HEK293 (cell line): ENCODE results near the gene SLC7A4.

Experiments
- CTCF ChIA-PET: fragments of 350-600 bp; formaldehyde crosslinking; extraction: SDS; loops from one replicate; lab custom pipeline; 2021; ENCODE audit warnings: antibody characterized with exemption; lab: Yijun Ruan, JAX
- POLR2A ChIA-PET: fragments of 300-600 bp; formaldehyde crosslinking; extraction: SDS; loops from one replicate; lab custom pipeline; 2020; ENCODE audit warnings: antibody characterized with exemption, inconsistent platforms; lab: Yijun Ruan, JAX
- H3K27ac ChIP-seq: fragments of 200-500 bp; sonication (Bioruptor generic); 2 replicates; pipeline ENCODE4 v1.5.1; 2014; ENCODE audit warnings: low read depth, low read length, control low read depth, inconsistent platforms; ENCODE audit errors: extremely low read depth
- H3K36me3 ChIP-seq, 2 experiments: fragments of 200-500 bp in 1 of 2; sonication (Bioruptor generic) in 1 of 2; 1 replicate in 1 of 2; 2 replicates in 1 of 2; pipeline ENCODE4 v1.5.1; 2014 to 2017; ENCODE audit warnings: inconsistent platforms in 2 of 2, low read length in 2 of 2; ENCODE audit not compliant: control insufficient read depth in 2 of 2, insufficient read depth in 1 of 2
- H3K4me1 ChIP-seq: fragments of 200-500 bp; sonication (Bioruptor generic); 2 replicates; pipeline ENCODE4 v1.5.1; 2014; ENCODE audit warnings: mild to moderate bottlenecking, low read length, inconsistent platforms; ENCODE audit not compliant: control insufficient read depth, insufficient read depth
- H3K4me3 ChIP-seq: 2 replicates; pipeline ENCODE4 v1.5.1; 2011; ENCODE audit warnings: low read depth, mild to moderate bottlenecking, control low read depth, low read length, moderate library complexity
- H3K9me3 ChIP-seq: fragments of 200-500 bp; sonication (Bioruptor generic); 2 replicates; pipeline ENCODE4 v1.5.1; 2014; ENCODE audit warnings: low read depth, low read length, inconsistent platforms; ENCODE audit not compliant: control insufficient read depth, insufficient read depth
- BCL11B ChIP-seq: fragments of 450-650 bp; formaldehyde crosslinking; IDR thresholded peaks from 2 replicates; pipeline ENCODE4 v1.5.1; 2016; ENCODE audit warnings: low read depth, missing biosample characterization, missing genetic modification characterization
- HOXC10 ChIP-seq: sonication (generic); formaldehyde crosslinking; IDR thresholded peaks from 2 replicates; pipeline ENCODE4 v1.8.1; 2023; ENCODE audit warnings: mild to moderate bottlenecking, missing genetic modification reagents
- MZF1 ChIP-seq: fragments of 450-650 bp; formaldehyde crosslinking; IDR thresholded peaks from 2 replicates; pipeline ENCODE4 v1.5.1; 2017; ENCODE audit warnings: missing biosample characterization, missing genetic modification characterization, borderline replicate concordance
- SCRT2 ChIP-seq: fragments of 450-650 bp; formaldehyde crosslinking; IDR thresholded peaks from 2 replicates; pipeline ENCODE4 v1.5.1; 2016; ENCODE audit warnings: missing biosample characterization, missing genetic modification characterization
- SP2 ChIP-seq: fragments of 450-650 bp; formaldehyde crosslinking; IDR thresholded peaks from 2 replicates; pipeline ENCODE4 v1.5.1; 2016; ENCODE audit warnings: missing biosample characterization, missing genetic modification characterization
- TSHZ1 ChIP-seq: fragments of 450-650 bp; formaldehyde crosslinking; IDR thresholded peaks from 2 replicates; pipeline ENCODE4 v1.5.1; 2016; ENCODE audit warnings: missing biosample characterization, missing genetic modification characterization, borderline replicate concordance
- ZNF114 ChIP-seq: fragments of 450-650 bp; formaldehyde crosslinking; IDR thresholded peaks from 2 replicates; pipeline ENCODE4 v1.5.0; 2017; ENCODE audit warnings: missing biosample characterization, missing genetic modification characterization
- ZNF133 ChIP-seq: fragments of 450-650 bp; formaldehyde crosslinking; IDR thresholded peaks from 2 replicates; pipeline ENCODE4 v1.5.1; 2016; ENCODE audit warnings: missing biosample characterization, missing genetic modification characterization
- ZNF24 ChIP-seq: fragments of 450-650 bp; formaldehyde crosslinking; IDR thresholded peaks from 2 replicates; pipeline ENCODE4 v1.5.1; 2016; ENCODE audit warnings: missing biosample characterization, missing genetic modification characterization
- ZNF341 ChIP-seq: fragments of 450-650 bp; formaldehyde crosslinking; IDR thresholded peaks from 2 replicates; pipeline ENCODE4; 2016; ENCODE audit warnings: low read depth, missing biosample characterization, missing genetic modification characterization
- ZNF350 ChIP-seq: fragments of 450-650 bp; formaldehyde crosslinking; IDR thresholded peaks from 2 replicates; pipeline ENCODE4 v1.5.0; 2017; ENCODE audit warnings: missing biosample characterization, mild to moderate bottlenecking, missing genetic modification characterization
- ZNF473 ChIP-seq: fragments of 450-650 bp; formaldehyde crosslinking; IDR thresholded peaks from 2 replicates; pipeline ENCODE4 v1.5.1; 2017; ENCODE audit warnings: missing biosample characterization, missing genetic modification characterization
- ZNF48 ChIP-seq: fragments of 450-650 bp; formaldehyde crosslinking; IDR thresholded peaks from 2 replicates; pipeline ENCODE4 v1.5.1; 2016; ENCODE audit warnings: missing biosample characterization, missing genetic modification characterization
- ZNF529 ChIP-seq: fragments of 450-650 bp; formaldehyde crosslinking; IDR thresholded peaks from 2 replicates; pipeline ENCODE4 v1.5.1; 2017; ENCODE audit warnings: missing genetic modification characterization, missing biosample characterization; ENCODE audit not compliant: insufficient replicate concordance
- ZNF544 ChIP-seq: fragments of 450-650 bp; formaldehyde crosslinking; IDR thresholded peaks from 2 replicates; pipeline ENCODE4 v1.5.0; 2017; ENCODE audit warnings: missing biosample characterization, missing genetic modification characterization
- ZNF561 ChIP-seq: fragments of 450-650 bp; IDR thresholded peaks from 2 replicates; pipeline ENCODE4 v1.5.1; 2018; ENCODE audit warnings: missing biosample characterization, missing genetic modification characterization, borderline replicate concordance
- ZNF580 ChIP-seq: fragments of 450-650 bp; formaldehyde crosslinking; IDR thresholded peaks from 2 replicates; pipeline ENCODE4 v1.5.1; 2016; ENCODE audit warnings: missing biosample characterization, missing genetic modification characterization
- ZNF585B ChIP-seq: fragments of 450-650 bp; formaldehyde crosslinking; IDR thresholded peaks from 2 replicates; pipeline ENCODE4 v1.5.1; 2016; ENCODE audit warnings: missing biosample characterization, missing genetic modification characterization
- ZSCAN23 ChIP-seq: fragments of 450-650 bp; formaldehyde crosslinking; IDR thresholded peaks from 2 replicates; pipeline ENCODE4 v1.5.1; 2016; ENCODE audit warnings: missing biosample characterization, missing genetic modification characterization
- ZSCAN30 ChIP-seq: fragments of 450-650 bp; IDR thresholded peaks from 2 replicates; pipeline ENCODE4 v1.5.1; 2018; ENCODE audit warnings: missing biosample characterization, mild to moderate bottlenecking, missing genetic modification characterization, moderate library complexity
- TF ChIP-seq, protein P1 (sequence below): fragments of 450-650 bp; formaldehyde crosslinking; IDR thresholded peaks from 2 replicates; pipeline ENCODE4 v1.5.0; 2017; ENCODE audit warnings: missing biosample characterization, missing genetic modification characterization, borderline replicate concordance
- TF ChIP-seq, protein P2 (sequence below): sonication (generic); formaldehyde crosslinking; IDR thresholded peaks from 2 replicates; pipeline ENCODE4 v1.8.1; 2022; ENCODE audit warnings: mild to moderate bottlenecking, moderate library complexity, missing genetic modification reagents
- TF ChIP-seq, protein P3 (sequence below): fragments of 450-650 bp; formaldehyde crosslinking; IDR thresholded peaks from 2 replicates; pipeline ENCODE4 v1.5.1; 2016; ENCODE audit warnings: missing biosample characterization, missing genetic modification characterization
- TF ChIP-seq, protein P4 (sequence below): fragments of 450-650 bp; formaldehyde crosslinking; IDR thresholded peaks from 2 replicates; pipeline ENCODE4 v1.5.1; 2016; ENCODE audit warnings: missing biosample characterization, missing genetic modification characterization

The SLC7A4 gene

GRCh38 chr22:21047730-21048129 is 15.4 kb upstream of the SLC7A4 start:
- CTCF ChIA-PET = interaction anchor here (0.9 kb wide), 1 partner anchor 9 kb away, joined by 4 read pairs; no protein-coding TSS in a partner anchor
- POLR2A ChIA-PET = no interaction called here
- H3K4me1 ChIP-seq = no peaks in the 10 kb centered on the region; the same call in 1 of the 2 replicates

GRCh38 chr22:21047035-21047661 is 14.8 kb upstream of the SLC7A4 start:
- no peak overlapping the region for H3K27ac ChIP-seq
- no peaks in the 10 kb centered on the region for H3K9me3 ChIP-seq
- H3K4me3 ChIP-seq = no peak overlapping the region
- H3K36me3 ChIP-seq = no peaks in the 10 kb centered on the region
- no peaks in the 10 kb centered on the region; the same call in 1 of the 2 replicates for H3K4me1 ChIP-seq
- ChIA-PET POLR2A (no interaction called here), CTCF (interaction anchor here (0.6 kb wide), 1 partner anchor 65 kb away, joined by 4 read pairs; the partner anchor contains the start of gene LZTR1)
- no peak for TF ChIP-seq ZNF48 (tag by site-specific recombination)
- TF ChIP-seq ZNF24 (tag by site-specific recombination) = no peak
- TF ChIP-seq, protein P1, sequence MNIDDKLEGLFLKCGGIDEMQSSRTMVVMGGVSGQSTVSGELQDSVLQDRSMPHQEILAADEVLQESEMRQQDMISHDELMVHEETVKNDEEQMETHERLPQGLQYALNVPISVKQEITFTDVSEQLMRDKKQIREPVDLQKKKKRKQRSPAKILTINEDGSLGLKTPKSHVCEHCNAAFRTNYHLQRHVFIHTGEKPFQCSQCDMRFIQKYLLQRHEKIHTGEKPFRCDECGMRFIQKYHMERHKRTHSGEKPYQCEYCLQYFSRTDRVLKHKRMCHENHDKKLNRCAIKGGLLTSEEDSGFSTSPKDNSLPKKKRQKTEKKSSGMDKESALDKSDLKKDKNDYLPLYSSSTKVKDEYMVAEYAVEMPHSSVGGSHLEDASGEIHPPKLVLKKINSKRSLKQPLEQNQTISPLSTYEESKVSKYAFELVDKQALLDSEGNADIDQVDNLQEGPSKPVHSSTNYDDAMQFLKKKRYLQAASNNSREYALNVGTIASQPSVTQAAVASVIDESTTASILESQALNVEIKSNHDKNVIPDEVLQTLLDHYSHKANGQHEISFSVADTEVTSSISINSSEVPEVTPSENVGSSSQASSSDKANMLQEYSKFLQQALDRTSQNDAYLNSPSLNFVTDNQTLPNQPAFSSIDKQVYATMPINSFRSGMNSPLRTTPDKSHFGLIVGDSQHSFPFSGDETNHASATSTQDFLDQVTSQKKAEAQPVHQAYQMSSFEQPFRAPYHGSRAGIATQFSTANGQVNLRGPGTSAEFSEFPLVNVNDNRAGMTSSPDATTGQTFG (tag by site-specific recombination) = no peak
- TF ChIP-seq ZNF529 (tag by site-specific recombination) = no peak
- TF ChIP-seq, protein P2, sequence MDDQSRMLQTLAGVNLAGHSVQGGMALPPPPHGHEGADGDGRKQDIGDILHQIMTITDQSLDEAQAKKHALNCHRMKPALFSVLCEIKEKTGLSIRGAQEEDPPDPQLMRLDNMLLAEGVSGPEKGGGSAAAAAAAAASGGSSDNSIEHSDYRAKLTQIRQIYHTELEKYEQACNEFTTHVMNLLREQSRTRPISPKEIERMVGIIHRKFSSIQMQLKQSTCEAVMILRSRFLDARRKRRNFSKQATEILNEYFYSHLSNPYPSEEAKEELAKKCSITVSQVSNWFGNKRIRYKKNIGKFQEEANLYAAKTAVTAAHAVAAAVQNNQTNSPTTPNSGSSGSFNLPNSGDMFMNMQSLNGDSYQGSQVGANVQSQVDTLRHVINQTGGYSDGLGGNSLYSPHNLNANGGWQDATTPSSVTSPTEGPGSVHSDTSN (CRISPR knock-in tag) = no peak
- no peak for TF ChIP-seq BCL11B
- no peak for TF ChIP-seq ZNF561 (tag by site-specific recombination)
- no peak for TF ChIP-seq TSHZ1 (tag by site-specific recombination)
- TF ChIP-seq, protein P3, sequence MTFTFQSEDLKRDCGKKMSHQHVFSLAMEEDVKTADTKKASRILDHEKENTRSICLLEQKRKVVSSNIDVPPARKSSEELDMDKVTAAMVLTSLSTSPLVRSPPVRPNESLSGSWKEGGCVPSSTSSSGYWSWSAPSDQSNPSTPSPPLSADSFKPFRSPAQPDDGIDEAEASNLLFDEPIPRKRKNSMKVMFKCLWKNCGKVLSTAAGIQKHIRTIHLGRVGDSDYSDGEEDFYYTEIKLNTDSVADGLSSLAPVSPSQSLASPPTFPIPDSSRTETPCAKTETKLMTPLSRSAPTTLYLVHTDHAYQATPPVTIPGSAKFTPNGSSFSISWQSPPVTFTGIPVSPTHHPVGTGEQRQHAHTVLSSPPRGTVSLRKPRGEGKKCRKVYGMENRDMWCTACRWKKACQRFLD (tag by site-specific recombination) = no peak
- TF ChIP-seq ZSCAN30 (tag by site-specific recombination) = no peak
- TF ChIP-seq MZF1 = no peak
- TF ChIP-seq ZNF350 (tag by site-specific recombination) = no peak
- no peak for TF ChIP-seq HOXC10 (CRISPR knock-in tag)
- no peak for TF ChIP-seq ZNF544 (tag by site-specific recombination)
- TF ChIP-seq SCRT2 (tag by site-specific recombination) = no peak

More at GRCh38 chr22:21047730-21048129, 15.4 kb upstream of the SLC7A4 start:
- no peak overlapping the region for H3K27ac ChIP-seq
- TF ChIP-seq ZNF341 (tag by site-specific recombination) = no peak
- no peak for TF ChIP-seq ZNF585B (tag by site-specific recombination)
- no peak for TF ChIP-seq ZSCAN23 (tag by site-specific recombination)
- no peak for TF ChIP-seq ZNF580 (tag by site-specific recombination)
- no peak for TF ChIP-seq ZNF114 (tag by site-specific recombination)
- no peak for TF ChIP-seq ZNF473 (tag by site-specific recombination)
- TF ChIP-seq ZNF133 = no peak
- no peak for TF ChIP-seq SP2 (tag by site-specific recombination)
- TF ChIP-seq, protein P4, sequence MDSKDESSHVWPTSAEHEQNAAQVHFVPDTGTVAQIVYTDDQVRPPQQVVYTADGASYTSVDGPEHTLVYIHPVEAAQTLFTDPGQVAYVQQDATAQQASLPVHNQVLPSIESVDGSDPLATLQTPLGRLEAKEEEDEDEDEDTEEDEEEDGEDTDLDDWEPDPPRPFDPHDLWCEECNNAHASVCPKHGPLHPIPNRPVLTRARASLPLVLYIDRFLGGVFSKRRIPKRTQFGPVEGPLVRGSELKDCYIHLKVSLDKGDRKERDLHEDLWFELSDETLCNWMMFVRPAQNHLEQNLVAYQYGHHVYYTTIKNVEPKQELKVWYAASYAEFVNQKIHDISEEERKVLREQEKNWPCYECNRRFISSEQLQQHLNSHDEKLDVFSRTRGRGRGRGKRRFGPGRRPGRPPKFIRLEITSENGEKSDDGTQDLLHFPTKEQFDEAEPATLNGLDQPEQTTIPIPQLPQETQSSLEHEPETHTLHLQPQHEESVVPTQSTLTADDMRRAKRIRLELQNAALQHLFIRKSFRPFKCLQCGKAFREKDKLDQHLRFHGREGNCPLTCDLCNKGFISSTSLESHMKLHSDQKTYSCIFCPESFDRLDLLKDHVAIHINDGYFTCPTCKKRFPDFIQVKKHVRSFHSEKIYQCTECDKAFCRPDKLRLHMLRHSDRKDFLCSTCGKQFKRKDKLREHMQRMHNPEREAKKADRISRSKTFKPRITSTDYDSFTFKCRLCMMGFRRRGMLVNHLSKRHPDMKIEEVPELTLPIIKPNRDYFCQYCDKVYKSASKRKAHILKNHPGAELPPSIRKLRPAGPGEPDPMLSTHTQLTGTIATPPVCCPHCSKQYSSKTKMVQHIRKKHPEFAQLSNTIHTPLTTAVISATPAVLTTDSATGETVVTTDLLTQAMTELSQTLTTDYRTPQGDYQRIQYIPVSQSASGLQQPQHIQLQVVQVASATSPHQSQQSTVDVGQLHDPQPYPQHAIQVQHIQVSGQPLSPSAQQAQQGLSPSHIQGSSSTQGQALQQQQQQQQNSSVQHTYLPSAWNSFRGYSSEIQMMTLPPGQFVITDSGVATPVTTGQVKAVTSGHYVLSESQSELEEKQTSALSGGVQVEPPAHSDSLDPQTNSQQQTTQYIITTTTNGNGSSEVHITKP = no peak
- no peak overlapping the region for H3K4me3 ChIP-seq
- no peaks in the 10 kb centered on the region for H3K36me3 ChIP-seq
- H3K9me3 ChIP-seq = no peaks in the 10 kb centered on the region
